Thymus (tissue), 11 donors: ENCODE results near the gene ACAN. TPM values are rescaled to one million over a fixed set of nuclear protein-coding genes. Genes with fewer than 3 reads are reported as not detected.

Source experiments
- DNase-seq, 9 donors: peaks; one replicate each; pipeline ENCODE4 v3.0.0-alpha.2; 2013; ENCODE audit warnings: low spot score in 9 of 9, low read depth in 6 of 9, missing footprints in 1 of 9
- H3K27ac ChIP-seq, 2 donors: one replicate each; pipeline ENCODE4 v1.5.1; 2013; ENCODE audit warnings: control low read depth in 1 of 2, low read depth in 1 of 2, low read length in 1 of 2, mild to moderate bottlenecking in 1 of 2, moderate library complexity in 1 of 2
- H3K27me3 ChIP-seq, 2 donors: one replicate each; pipeline ENCODE4 v1.5.1; 2013; ENCODE audit warnings: low read length in 1 of 2; ENCODE audit not compliant: control insufficient read depth in 2 of 2, insufficient read depth in 1 of 2
- H3K36me3 ChIP-seq, 2 donors: one replicate each; pipeline ENCODE4 v1.5.1; 2013; ENCODE audit warnings: low read length in 1 of 2, mild to moderate bottlenecking in 1 of 2, moderate library complexity in 1 of 2; ENCODE audit not compliant: control insufficient read depth in 2 of 2, insufficient read depth in 2 of 2
- H3K4me1 ChIP-seq, 2 donors: one replicate each; pipeline ENCODE4 v1.5.1; 2013; ENCODE audit warnings: low read length in 2 of 2; ENCODE audit not compliant: control insufficient read depth in 2 of 2, insufficient read depth in 2 of 2
- H3K4me3 ChIP-seq, 2 donors: one replicate each; pipeline ENCODE4 v1.5.1; 2013; ENCODE audit warnings: low read length in 2 of 2, control low read depth in 1 of 2, mild to moderate bottlenecking in 1 of 2
- H3K9me3 ChIP-seq, 2 donors: one replicate each; pipeline ENCODE4 v1.5.1; 2013; ENCODE audit warnings: low read length in 1 of 2, mild to moderate bottlenecking in 1 of 2; ENCODE audit not compliant: control insufficient read depth in 2 of 2, insufficient read depth in 1 of 2
- WGBS: extraction: QIAGEN DNeasy Blood & Tissue Kit; methylation state at CpG from one replicate; pipeline ENCODE4 v1.1.7; 2013; 5-methylcytosine and 5-hydroxymethylcytosine counted together
- polyA plus RNA-seq: library from polyadenylated mRNA; stranded (reverse); fragments of 200-250 nt; gene quantifications from one replicate; pipeline ENCODE4 v1.2.3, GENCODE V29; 2013
- total RNA-seq: library from RNA; stranded (reverse); fragments of 120-200 nt; gene quantifications from one replicate; pipeline ENCODE4 v1.2.4, GENCODE V29; 2013
- donor health status: healthy.

The ACAN gene
- total and polyA plus RNA-seq, 2 donors, result 0.28 to 0.80 TPM

DNA sequence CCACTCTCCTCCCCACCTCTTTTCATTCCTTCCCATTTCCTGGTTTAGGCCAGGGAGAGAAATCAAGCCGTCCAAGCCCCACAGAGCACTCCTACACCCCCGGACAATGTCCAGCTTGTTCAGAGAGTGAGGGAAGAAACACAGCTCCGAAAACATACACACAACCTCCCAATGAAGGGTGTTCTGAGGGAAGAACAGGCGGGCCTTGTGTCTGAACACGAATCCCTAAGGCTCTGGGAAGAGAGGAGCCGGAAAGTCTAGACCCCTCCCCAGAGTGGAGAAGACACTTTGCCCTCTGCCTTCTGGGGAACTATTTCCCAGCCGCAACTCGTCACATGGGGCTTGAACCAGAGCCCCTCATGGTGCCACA is 30.5 kb downstream of the ACAN start:
- no peak overlapping the region for H3K4me3 ChIP-seq
- no peak for DNase-seq

GRCh38 chr15:88834211-88834812 is 31.1 kb downstream of the ACAN start:
- Histone ChIP-seq H3K9me3 (no peaks in the 10 kb centered on the region), H3K27me3 (no peaks in the 10 kb centered on the region), H3K36me3 (no peaks in the 10 kb centered on the region), H3K4me1 (no peaks in the 10 kb centered on the region), H3K4me3 (no peak overlapping the region), H3K27ac (no peak overlapping the region)
- peak in 2 of 9 donors; percentile 5 to 9 for DNase-seq
- WGBS, result 64% methylated on average over 14 of the region's 14 CpGs

More for the DNA sequence above, 30.5 kb downstream of the ACAN start:
- H3K4me1 ChIP-seq, result no peaks in the 10 kb centered on the region
- WGBS, result 95% methylated on average over 8 of the region's 8 CpGs
- no peak overlapping the region for H3K27ac ChIP-seq
- no peaks in the 10 kb centered on the region for H3K27me3 ChIP-seq
- H3K36me3 ChIP-seq, result no peaks in the 10 kb centered on the region
- no peaks in the 10 kb centered on the region for H3K9me3 ChIP-seq

GRCh38 chr15:88835119-88835518 is 31.9 kb downstream of the ACAN start:
- H3K9me3 ChIP-seq, result no peaks in the 10 kb centered on the region
- H3K4me3 ChIP-seq, result no peak overlapping the region
- DNase-seq, result no peak
- no peaks in the 10 kb centered on the region for H3K27me3 ChIP-seq
- 97% methylated on average over 4 of the region's 4 CpGs for WGBS
- H3K4me1 ChIP-seq, result no peaks in the 10 kb centered on the region
- H3K27ac ChIP-seq, result no peak overlapping the region
- no peaks in the 10 kb centered on the region for H3K36me3 ChIP-seq

- DNase-seq, result no peak
- H3K4me1 ChIP-seq, result no peaks in the 10 kb centered on the region
- no peaks in the 10 kb centered on the region for H3K27me3 ChIP-seq
- no peaks in the 10 kb centered on the region for H3K36me3 ChIP-seq
- no peak overlapping the region for H3K27ac ChIP-seq
- 92% methylated on average over 2 of the region's 2 CpGs for WGBS
- no peaks in the 10 kb centered on the region for H3K9me3 ChIP-seq
- H3K4me3 ChIP-seq, result no peak overlapping the region
Observed at GRCh38 chr15:88835646-88836045, 32.4 kb downstream of the ACAN start.

- Histone ChIP-seq H3K36me3 (no peaks in the 10 kb centered on the region), H3K9me3 (no peaks in the 10 kb centered on the region), H3K4me3 (no peak overlapping the region), H3K27ac (no peak overlapping the region), H3K4me1 (no peaks in the 10 kb centered on the region), H3K27me3 (no peaks in the 10 kb centered on the region)
- no peak for DNase-seq
- 92% methylated on average over 18 of the region's 18 CpGs for WGBS
Observed at GRCh38 chr15:88838667-88839066, 35.4 kb downstream of the ACAN start.

GRCh38 chr15:88839146-88839545 is 35.9 kb downstream of the ACAN start:
- no peaks in the 10 kb centered on the region for H3K4me1 ChIP-seq
- WGBS, result 57% methylated on average over 3 of the region's 3 CpGs
- no peak overlapping the region for H3K27ac ChIP-seq
- H3K4me3 ChIP-seq, result no peak overlapping the region
- H3K27me3 ChIP-seq, result no peaks in the 10 kb centered on the region
- H3K36me3 ChIP-seq, result no peaks in the 10 kb centered on the region
- H3K9me3 ChIP-seq, result no peaks in the 10 kb centered on the region
- no peak for DNase-seq

DNA sequence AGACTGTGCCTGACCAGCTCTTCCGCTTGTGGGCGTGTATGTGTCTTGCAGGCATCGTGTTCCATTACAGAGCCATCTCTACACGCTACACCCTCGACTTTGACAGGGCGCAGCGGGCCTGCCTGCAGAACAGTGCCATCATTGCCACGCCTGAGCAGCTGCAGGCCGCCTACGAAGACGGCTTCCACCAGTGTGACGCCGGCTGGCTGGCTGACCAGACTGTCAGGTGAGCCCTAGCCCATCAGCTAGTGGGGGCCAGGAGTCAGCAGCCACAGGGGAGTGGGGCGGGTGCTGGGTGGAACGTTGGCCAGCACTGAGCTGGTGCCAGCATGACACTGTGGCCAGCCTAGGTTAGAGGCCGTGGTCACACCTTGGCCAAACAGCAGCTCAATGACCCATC is 36.7 kb downstream of the ACAN start:
- no peak for DNase-seq
- WGBS, result 93% methylated on average over 16 of the region's 16 CpGs

GRCh38 chr15:88841236-88841635 is 38.0 kb downstream of the ACAN start:
- H3K4me3 ChIP-seq, result no peak overlapping the region
- H3K27ac ChIP-seq, result no peak overlapping the region
- no peaks in the 10 kb centered on the region for H3K36me3 ChIP-seq

More for the DNA sequence above, 36.7 kb downstream of the ACAN start:
- Histone ChIP-seq H3K9me3 (no peaks in the 10 kb centered on the region), H3K4me1 (no peaks in the 10 kb centered on the region), H3K27ac (no peak overlapping the region), H3K4me3 (no peak overlapping the region), H3K36me3 (no peaks in the 10 kb centered on the region), H3K27me3 (no peaks in the 10 kb centered on the region)

DNA sequence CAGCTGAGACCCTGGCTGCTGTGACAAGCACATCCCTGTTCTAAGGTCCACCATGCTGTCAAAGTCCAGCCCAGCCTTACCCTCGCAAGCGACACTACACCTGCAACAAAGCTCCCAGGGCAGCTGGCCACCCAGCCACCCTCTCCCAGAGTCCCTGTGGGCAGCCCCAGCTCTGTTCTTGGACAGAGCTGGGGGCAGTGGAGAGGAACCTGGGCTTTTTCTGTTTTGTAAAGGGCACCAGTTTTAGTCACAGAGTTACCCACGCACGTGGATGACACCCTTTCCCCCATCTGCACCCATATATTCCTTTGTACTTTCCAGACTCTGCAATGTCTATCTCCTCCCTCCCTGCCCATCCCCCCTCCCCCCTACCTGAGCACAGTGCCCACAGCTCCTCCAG is 38.9 kb downstream of the ACAN start:
- WGBS, result 93% methylated on average over 4 of the region's 4 CpGs
- Histone ChIP-seq H3K4me3 (no peak overlapping the region), H3K9me3 (no peaks in the 10 kb centered on the region), H3K4me1 (no peaks in the 10 kb centered on the region), H3K27ac (no peak overlapping the region), H3K36me3 (no peaks in the 10 kb centered on the region), H3K27me3 (no peaks in the 10 kb centered on the region)
- DNase-seq, result no peak

More at GRCh38 chr15:88841236-88841635, 38.0 kb downstream of the ACAN start:
- H3K27me3 ChIP-seq, result no peaks in the 10 kb centered on the region
- DNase-seq, result no peak
- no peaks in the 10 kb centered on the region for H3K4me1 ChIP-seq
- H3K9me3 ChIP-seq, result no peaks in the 10 kb centered on the region
- 97% methylated on average over 1 of the region's 1 CpG for WGBS
